ENCODE measurements around the gene PRSS16.
"Not testable (repeated sequence)": the region's sequence is repeated elsewhere in the genome, so short reads cannot be mapped to it uniquely, and the experiment has no call there.

Gene PRSS16

DNA sequence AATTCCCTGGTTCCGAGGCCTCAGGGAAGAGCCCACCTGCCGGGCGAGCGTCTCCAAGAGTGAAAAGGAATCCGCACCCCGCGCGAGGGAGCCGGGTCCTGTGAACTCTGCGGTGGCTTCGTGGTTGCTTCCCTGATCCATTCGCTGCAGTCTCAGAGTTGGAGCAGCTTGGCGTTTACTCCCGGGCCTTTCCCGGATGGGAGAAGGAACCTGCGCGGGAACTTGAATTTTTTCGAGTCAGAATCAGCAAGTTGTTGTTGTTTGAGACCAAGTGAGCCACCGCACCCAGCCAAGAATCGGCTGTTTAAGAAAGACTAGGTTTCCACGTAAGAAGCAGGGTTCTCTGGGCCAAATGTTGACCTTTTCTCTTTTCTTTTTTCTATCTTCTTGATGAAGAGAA, 12.9 kb downstream of the PRSS16 start:
- no peak overlapping the region for H3K4me3 ChIP-seq (ENCODE audit: low read depth, low read length)
- TF ChIP-seq, protein P1, sequence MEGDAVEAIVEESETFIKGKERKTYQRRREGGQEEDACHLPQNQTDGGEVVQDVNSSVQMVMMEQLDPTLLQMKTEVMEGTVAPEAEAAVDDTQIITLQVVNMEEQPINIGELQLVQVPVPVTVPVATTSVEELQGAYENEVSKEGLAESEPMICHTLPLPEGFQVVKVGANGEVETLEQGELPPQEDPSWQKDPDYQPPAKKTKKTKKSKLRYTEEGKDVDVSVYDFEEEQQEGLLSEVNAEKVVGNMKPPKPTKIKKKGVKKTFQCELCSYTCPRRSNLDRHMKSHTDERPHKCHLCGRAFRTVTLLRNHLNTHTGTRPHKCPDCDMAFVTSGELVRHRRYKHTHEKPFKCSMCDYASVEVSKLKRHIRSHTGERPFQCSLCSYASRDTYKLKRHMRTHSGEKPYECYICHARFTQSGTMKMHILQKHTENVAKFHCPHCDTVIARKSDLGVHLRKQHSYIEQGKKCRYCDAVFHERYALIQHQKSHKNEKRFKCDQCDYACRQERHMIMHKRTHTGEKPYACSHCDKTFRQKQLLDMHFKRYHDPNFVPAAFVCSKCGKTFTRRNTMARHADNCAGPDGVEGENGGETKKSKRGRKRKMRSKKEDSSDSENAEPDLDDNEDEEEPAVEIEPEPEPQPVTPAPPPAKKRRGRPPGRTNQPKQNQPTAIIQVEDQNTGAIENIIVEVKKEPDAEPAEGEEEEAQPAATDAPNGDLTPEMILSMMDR (IDR thresholded peaks at IDR 0.05; ENCODE audit: insufficient read depth, low read depth, low read length, missing control alignments), result no peak
- no peak for DNase-seq (ENCODE audit: low read depth)

DNA sequence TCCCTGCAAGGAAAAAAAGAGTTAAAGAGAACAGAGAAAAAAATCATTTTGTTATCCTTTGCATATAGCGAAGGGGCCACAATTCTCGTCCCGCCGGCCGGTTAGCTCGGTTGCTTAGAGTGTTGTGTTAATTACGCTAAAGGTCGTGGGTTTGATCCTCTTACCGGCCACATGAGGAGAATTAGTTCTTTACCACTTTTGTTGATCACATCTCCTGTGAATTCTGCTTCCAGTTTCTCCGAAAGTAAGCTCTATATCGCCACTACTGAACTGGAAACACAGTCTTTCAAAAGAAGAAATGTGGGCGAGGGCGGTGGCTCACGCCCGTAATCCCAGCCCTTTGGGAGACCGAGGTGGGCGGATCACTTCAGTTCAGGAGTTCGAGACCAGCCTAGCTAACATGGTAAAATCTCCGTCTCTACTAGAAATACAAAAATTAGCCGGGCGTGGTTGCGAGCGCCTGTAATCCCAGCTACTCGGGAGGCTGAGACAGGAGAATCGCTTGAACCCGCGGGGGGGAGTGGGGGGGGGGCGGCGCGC, 13.4 kb downstream of the PRSS16 start:
- no peak for DNase-seq (ENCODE audit: low read depth)
- TF ChIP-seq, protein P1 (IDR thresholded peaks at IDR 0.05; ENCODE audit: insufficient read depth, low read depth, low read length, missing control alignments), result no peak
- H3K4me3 ChIP-seq (ENCODE audit: low read depth, low read length), result no peak overlapping the region

DNA sequence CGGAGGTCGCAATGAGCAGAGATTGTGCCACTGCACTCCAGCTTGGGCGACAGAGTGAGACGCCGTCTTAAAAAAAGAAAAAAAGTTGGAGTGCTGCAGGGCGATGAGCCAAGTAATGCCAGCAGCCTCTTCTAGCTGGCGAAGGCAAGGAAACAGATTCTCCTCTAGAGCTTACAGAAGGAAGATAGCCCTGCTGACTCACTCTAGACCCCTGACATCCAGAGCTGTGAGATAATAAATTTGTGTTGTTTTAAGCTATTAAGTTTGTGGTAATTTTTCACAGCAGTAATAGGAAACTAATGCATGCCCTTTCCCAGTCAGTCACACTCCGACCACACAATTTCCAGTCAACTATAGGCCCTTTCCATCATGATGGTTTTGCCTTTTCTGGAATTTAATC, 16.4 kb downstream of the PRSS16 start:
- no peak for DNase-seq (ENCODE audit: low read depth)
- H3K4me3 ChIP-seq (ENCODE audit: low read depth, low read length), result no peak overlapping the region
- TF ChIP-seq, protein P1 (IDR thresholded peaks at IDR 0.05; ENCODE audit: insufficient read depth, low read depth, low read length, missing control alignments), result no peak

DNA sequence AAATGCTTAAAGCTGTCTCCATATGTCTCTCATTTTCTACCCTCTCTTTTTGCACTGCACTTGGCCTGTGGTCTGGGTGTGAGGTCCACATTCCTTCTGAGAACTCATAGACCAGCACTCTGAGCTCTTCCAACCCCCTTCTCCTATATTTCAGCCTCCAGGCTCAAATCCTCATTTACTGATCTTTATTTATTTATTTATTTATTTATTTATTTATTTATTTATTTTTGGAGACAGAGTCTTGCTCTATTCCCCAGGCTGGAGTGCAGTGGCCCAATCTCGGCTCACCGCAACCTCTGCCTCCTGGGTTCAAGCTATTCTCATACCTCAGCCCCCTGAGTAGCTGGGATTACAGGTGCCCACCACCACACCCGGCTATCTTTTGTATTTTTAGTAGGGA, 19.5 kb downstream of the PRSS16 start:
- DNase-seq (ENCODE audit: low read depth); H3K4me3 ChIP-seq (ENCODE audit: low read depth, low read length): not testable (repeated sequence)

DNA sequence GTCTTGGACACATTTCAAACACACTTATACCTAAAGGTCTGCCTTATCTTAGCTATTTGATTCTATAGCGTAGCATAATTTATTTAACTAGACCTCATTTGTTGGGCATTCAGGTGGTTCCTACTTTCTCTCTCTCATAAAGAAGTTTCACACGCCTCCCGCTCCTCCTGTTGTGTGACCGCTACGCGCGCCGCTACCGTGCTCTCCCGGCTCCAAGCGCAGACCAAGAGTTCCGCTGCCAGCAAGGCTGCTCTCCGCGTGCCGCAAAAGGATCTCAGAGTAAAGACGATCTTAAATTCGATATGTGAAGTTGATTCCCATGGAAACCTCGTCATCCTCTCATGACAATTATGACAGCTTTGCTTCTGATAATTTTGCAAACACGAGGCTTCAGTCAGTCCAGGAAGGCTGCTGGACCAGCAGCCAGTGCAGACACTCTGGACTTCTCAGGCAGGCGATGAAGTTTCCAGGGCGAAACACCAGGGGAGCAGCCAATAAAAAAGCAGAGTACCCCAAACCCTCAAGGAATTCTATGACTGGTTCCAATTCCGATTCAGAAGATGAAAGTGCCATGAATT, 20.4 kb downstream of the PRSS16 start:
- H3K4me3 ChIP-seq (ENCODE audit: low read depth, low read length), result no peak overlapping the region
- TF ChIP-seq, protein P1 (IDR thresholded peaks at IDR 0.05; ENCODE audit: insufficient read depth, low read depth, low read length, missing control alignments), result no peak
- DNase-seq (ENCODE audit: low read depth), result no peak

DNA sequence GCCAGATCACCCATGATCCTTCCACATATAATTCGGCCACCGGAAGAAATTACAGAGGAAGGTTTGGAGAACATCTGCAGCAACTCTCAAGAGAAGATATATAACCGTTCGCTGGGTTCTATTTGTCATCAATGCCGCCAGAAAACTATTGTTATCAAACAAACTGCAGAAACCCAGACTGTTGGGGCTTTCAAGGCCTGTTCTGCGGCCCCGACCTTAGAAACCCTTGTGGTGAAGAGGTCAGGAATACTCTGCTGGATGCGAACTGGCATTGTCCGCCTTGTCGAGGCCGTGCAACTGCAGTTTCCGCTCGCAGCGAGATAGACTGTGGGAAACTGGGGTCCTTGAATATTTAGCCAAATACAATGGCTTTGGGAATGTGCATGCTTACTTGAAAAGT, 21.3 kb downstream of the PRSS16 start:
- no peak overlapping the region for H3K4me3 ChIP-seq (ENCODE audit: low read depth, low read length)
- DNase-seq (ENCODE audit: low read depth), result no peak
- TF ChIP-seq, protein P1 (IDR thresholded peaks at IDR 0.05; ENCODE audit: insufficient read depth, low read depth, low read length, missing control alignments), result no peak

DNA sequence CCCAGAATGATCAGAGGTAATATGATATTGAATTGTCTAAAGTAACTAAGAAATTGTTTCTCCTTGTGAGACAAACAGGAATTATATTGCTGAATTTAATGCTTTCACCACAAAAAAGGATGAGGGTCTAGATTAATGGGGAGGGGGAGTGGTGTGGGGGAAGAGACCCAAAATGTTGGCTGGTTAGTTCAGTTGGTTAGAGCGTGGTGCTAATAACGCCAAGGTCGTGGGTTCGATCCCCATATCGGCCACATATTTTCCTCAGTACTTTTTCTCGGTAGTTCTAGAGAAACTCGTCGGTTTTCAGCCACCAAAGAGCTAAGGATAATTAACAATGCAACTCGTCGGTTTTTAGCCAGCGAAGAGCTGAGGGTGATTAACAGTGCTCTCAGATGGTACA, 26.3 kb downstream of the PRSS16 start:
- TF ChIP-seq, protein P1 (IDR thresholded peaks at IDR 0.05; ENCODE audit: insufficient read depth, low read depth, low read length, missing control alignments), result no peak
- no peak for DNase-seq (ENCODE audit: low read depth)
- H3K4me3 ChIP-seq (ENCODE audit: low read depth, low read length), result no peak overlapping the region

Measured in GM12865 (cell line).